Gastrocnemius medialis (tissue), 4 donors: Measurements from ENCODE around the gene SHF. TPM values are rescaled to one million over a fixed set of nuclear protein-coding genes. Genes with fewer than 3 reads are reported as not detected.
A peak's percentile ranks its signal among the peaks of the same experiment; 100 is the strongest.

Source experiments
- ATAC-seq, 2 donors: fragments of 150-250 bp; one replicate each; pipeline ENCODE4 v1.9.1; 2016
- DNase-seq, 2 donors: peaks; one replicate each; pipeline ENCODE4 v3.0.0-alpha.2; 2019
- H3K27ac ChIP-seq, 4 donors: fragments of 200-600 bp; sonication (generic); 1 replicate in 1 of 4; 2 replicates in 3 of 4; pipeline ENCODE4 v1.5.1; 2016 to 2018; ENCODE audit warnings: mild to moderate bottlenecking in 2 of 4, moderate library complexity in 1 of 4
- H3K27me3 ChIP-seq, 3 donors: fragments of 200-600 bp; sonication (generic) in 2 of 3; 1 replicate in 1 of 3; 2 replicates in 2 of 3; pipeline versions ENCODE4 v1.5.1 to v1.6.0; 2016 to 2019; ENCODE audit warnings: mild to moderate bottlenecking in 1 of 3, moderate library complexity in 1 of 3
- H3K36me3 ChIP-seq, 2 donors: fragments of 200-600 bp; sonication (generic) in 1 of 2; one replicate each; pipeline ENCODE4 v1.5.1; 2017 to 2018
- H3K4me1 ChIP-seq, 2 donors: fragments of 200-600 bp; sonication (generic) in 1 of 2; one replicate each; pipeline ENCODE4 v1.5.1; 2016 to 2017; ENCODE audit warnings: mild to moderate bottlenecking in 2 of 2
- H3K4me3 ChIP-seq, 4 donors: fragments of 200-600 bp; sonication (generic) in 3 of 4; 1 replicate in 1 of 4; 2 replicates in 3 of 4; pipeline ENCODE4 v1.5.1; 2016 to 2019; ENCODE audit warnings: mild to moderate bottlenecking in 2 of 4
- H3K9me3 ChIP-seq, 3 donors: fragments of 200-600 bp; sonication (generic) in 2 of 3; 1 replicate in 1 of 3; 2 replicates in 2 of 3; pipeline ENCODE4 v1.5.1; 2016 to 2019
- POLR2A ChIP-seq, 2 donors: fragments of 450-650 bp; IDR thresholded peaks; one replicate each; pipeline ENCODE4 v1.6.1; 2017; ENCODE audit warnings: antibody characterized with exemption in 2 of 2, mild to moderate bottlenecking in 2 of 2, moderate library complexity in 2 of 2
- in situ Hi-C, 4 donors: fragments of 200-750 bp; cut with MboI; loops; one replicate each; pipeline versions ENCODE4 v1.15.0 to v1.8.0; 2017; ENCODE audit warnings: low sequenced_read_pairs in 4 of 4
- intact Hi-C: fragments of 100-400 bp; cut with DNase I; formaldehyde crosslinking; loops from one replicate; pipeline ENCODE4 v1.15.1; 2023; ENCODE audit warnings: low total_unique reads
- total RNA-seq, 4 donors: library from RNA; depleted of rRNA; stranded (reverse); fragments of >200 nt; gene quantifications; one replicate each; pipeline versions ENCODE4 v1.1.0 to v1.2.3, GENCODE V29; 2016
- TF ChIP-seq, protein P1 (sequence below), 5 experiments: fragments of 450-650 bp in 3 of 5; fragments of 200-600 bp in 2 of 5; sonication (generic) in 2 of 5; IDR thresholded peaks in 4 of 5; conservative IDR thresholded peaks in 1 of 5; 1 replicate in 4 of 5; 2 replicates in 1 of 5; pipeline ENCODE4 v1.5.1; 2016 to 2019; ENCODE audit warnings: antibody characterized with exemption in 5 of 5, mild to moderate bottlenecking in 3 of 5, moderate library complexity in 3 of 5

SHF gene
- total RNA-seq, 4 donors from 2014 or later: 0.80 to 3.3 (median 1.7) TPM

GRCh38 chr15:45121020-45121419 is 66.7 kb downstream of the SHF start:
- ATAC-seq (no peak), DNase-seq (no peak)
- TF ChIP-seq, protein P1, sequence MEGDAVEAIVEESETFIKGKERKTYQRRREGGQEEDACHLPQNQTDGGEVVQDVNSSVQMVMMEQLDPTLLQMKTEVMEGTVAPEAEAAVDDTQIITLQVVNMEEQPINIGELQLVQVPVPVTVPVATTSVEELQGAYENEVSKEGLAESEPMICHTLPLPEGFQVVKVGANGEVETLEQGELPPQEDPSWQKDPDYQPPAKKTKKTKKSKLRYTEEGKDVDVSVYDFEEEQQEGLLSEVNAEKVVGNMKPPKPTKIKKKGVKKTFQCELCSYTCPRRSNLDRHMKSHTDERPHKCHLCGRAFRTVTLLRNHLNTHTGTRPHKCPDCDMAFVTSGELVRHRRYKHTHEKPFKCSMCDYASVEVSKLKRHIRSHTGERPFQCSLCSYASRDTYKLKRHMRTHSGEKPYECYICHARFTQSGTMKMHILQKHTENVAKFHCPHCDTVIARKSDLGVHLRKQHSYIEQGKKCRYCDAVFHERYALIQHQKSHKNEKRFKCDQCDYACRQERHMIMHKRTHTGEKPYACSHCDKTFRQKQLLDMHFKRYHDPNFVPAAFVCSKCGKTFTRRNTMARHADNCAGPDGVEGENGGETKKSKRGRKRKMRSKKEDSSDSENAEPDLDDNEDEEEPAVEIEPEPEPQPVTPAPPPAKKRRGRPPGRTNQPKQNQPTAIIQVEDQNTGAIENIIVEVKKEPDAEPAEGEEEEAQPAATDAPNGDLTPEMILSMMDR (IDR thresholded peaks at IDR 0.05 in 4 of 5, conservative IDR thresholded peaks at IDR 0.05 in 1 of 5): no peak
- no peak for TF ChIP-seq POLR2A (IDR thresholded peaks at IDR 0.05)
- Histone ChIP-seq H3K27ac (no peak overlapping the region), H3K4me1 (peaks cover 4 to 9% of the 10 kb centered on the region in 2 donors), H3K9me3 (no peaks in the 10 kb centered on the region), H3K27me3 (peaks cover 19 to 23% (median 19%) of the 10 kb centered on the region in 3 donors), H3K4me3 (no peak overlapping the region), H3K36me3 (no peaks in the 10 kb centered on the region)
- in situ Hi-C loops: no loop called here
- intact Hi-C loops: no loop called here

DNA sequence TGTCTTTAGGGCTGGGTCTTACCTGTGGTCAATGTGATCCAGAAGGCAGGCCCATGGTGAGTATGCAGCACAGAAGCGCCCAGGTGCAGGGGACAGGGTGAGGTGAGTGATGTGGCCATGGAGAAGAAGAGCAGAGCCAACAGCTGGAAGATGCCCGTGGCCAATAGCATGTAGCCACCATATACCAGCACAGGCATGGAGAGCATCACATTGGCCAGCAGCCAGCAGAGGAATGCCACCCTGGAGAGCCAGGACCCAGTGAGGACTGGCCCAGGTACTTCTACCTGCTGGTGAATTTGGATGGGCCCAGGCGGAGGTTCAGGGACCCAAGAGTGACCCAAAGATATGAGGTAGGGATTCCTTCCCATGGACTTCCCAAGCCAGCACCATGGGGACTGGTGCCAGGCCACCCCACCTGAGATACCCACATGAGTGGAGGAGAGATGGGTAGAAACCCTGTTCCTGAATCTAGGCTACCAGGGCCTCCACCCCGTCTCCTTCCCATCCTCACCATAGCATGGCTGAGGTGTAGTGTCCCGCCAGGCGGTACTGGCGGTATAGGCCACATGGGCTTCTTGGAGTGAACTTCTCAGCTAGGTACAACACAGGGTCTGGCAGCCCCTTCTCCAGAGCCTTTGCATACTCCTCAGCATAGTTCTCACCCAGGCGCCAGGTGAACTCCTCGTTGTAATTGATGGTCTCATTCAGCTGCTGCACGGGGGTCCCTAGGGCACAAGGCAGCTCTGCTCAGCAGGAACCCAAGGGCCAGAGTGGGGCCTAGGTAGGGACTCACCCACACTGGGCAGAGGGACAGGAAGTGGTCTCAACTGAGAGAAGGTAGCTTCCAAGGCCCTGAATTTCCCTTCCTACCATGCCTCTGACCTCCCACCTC is 67.4 kb downstream of the SHF start:
- intact Hi-C loops: no loop called here
- ATAC-seq: no peak
- DNase-seq: no peak
- Histone ChIP-seq H3K27me3 (peaks cover 26 to 30% (median 26%) of the 10 kb centered on the region in 3 donors), H3K9me3 (no peaks in the 10 kb centered on the region), H3K4me1 (peaks cover 4 to 9% of the 10 kb centered on the region in 2 donors), H3K36me3 (no peaks in the 10 kb centered on the region), H3K27ac (no peak overlapping the region), H3K4me3 (no peak overlapping the region)
- in situ Hi-C loops: no loop called here
- TF ChIP-seq, protein P1 (IDR thresholded peaks at IDR 0.05 in 4 of 5, conservative IDR thresholded peaks at IDR 0.05 in 1 of 5): no peak
- no peak for TF ChIP-seq POLR2A (IDR thresholded peaks at IDR 0.05)

GRCh38 chr15:45118996-45119395 is 68.8 kb downstream of the SHF start:
- TF ChIP-seq POLR2A (IDR thresholded peaks at IDR 0.05): no peak
- TF ChIP-seq, protein P1 (IDR thresholded peaks at IDR 0.05 in 4 of 5, conservative IDR thresholded peaks at IDR 0.05 in 1 of 5): no peak
- H3K36me3 ChIP-seq: no peaks in the 10 kb centered on the region
- peaks cover 39 to 42% (median 39%) of the 10 kb centered on the region in 3 donors for H3K27me3 ChIP-seq
- in situ Hi-C loops (no loop called here), intact Hi-C loops (no loop called here)
- peaks cover 7 to 9% of the 10 kb centered on the region in 2 donors for H3K4me1 ChIP-seq
- no peak overlapping the region for H3K4me3 ChIP-seq
- ATAC-seq (no peak), DNase-seq (no peak)
- H3K9me3 ChIP-seq: no peaks in the 10 kb centered on the region
- H3K27ac ChIP-seq: no peak overlapping the region

DNA sequence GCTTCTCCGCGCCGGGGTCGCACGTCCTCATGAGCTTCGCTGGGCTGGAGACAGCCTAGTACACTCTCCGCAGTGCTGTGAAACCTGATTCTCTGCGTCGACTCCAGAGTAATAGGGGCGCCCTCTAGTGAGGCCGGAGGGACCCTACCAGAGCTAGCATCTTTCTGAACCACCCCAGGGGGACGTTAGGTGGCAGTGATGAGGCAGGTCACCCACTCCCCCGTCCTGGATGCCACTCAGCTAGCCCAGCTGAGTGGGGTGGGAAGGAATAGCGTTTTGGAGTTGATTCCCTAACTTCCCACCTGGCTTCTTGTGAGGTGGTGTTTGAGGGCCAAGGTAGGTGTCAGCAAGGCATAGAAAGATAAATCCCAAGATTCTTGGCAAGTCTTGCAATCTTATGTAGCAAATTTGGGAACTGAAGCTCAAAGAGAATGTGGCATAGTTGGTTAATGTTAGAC is 69.6 kb downstream of the SHF start:
- intact Hi-C loops: no loop called here
- H3K27ac ChIP-seq: no peak overlapping the region
- H3K4me1 ChIP-seq: peaks cover 7 to 10% of the 10 kb centered on the region in 2 donors
- ATAC-seq: peak; percentile 96 to 99
- no peaks in the 10 kb centered on the region for H3K36me3 ChIP-seq
- peak overlapping the region; percentile 21 to 56 (median 39) for H3K4me3 ChIP-seq
- H3K9me3 ChIP-seq: no peaks in the 10 kb centered on the region
- DNase-seq: peak; percentile 60 to 73
- no peak for TF ChIP-seq POLR2A (IDR thresholded peaks at IDR 0.05)
- TF ChIP-seq, protein P1 (IDR thresholded peaks at IDR 0.05 in 4 of 5, conservative IDR thresholded peaks at IDR 0.05 in 1 of 5): peak; percentile 48 to 91 (median 74)
- peaks cover 47 to 50% (median 48%) of the 10 kb centered on the region in 3 donors for H3K27me3 ChIP-seq
- in situ Hi-C loops: no loop called here
